ENCODE results near the gene FURIN.

- no peak for TF ChIP-seq CTCF (conservative IDR thresholded peaks at IDR 0.05 in 1 of 2, IDR thresholded peaks at IDR 0.05 in 1 of 2; ENCODE audit: low read depth in 1 of 2, low read length in 2 of 2)
- TF ChIP-seq EZH2 (IDR thresholded peaks at IDR 0.05; ENCODE audit: low read length, missing control alignments), result no peak
These were observed 2.1 kb upstream of the FURIN start for GRCh38 chr15:90866161-90866715.

All from fibroblast of lung (primary cell).